Measurements from ENCODE around the gene PDE6G. TPM values are rescaled to one million over a fixed set of nuclear protein-coding genes. Genes with fewer than 3 reads are reported as not detected.
"Not testable (repeated sequence)": the region's sequence is repeated elsewhere in the genome, so short reads cannot be mapped to it uniquely, and the experiment has no call there.

Gene PDE6G
- polyA plus RNA-seq, 1 donor = 4.0 TPM

DNA sequence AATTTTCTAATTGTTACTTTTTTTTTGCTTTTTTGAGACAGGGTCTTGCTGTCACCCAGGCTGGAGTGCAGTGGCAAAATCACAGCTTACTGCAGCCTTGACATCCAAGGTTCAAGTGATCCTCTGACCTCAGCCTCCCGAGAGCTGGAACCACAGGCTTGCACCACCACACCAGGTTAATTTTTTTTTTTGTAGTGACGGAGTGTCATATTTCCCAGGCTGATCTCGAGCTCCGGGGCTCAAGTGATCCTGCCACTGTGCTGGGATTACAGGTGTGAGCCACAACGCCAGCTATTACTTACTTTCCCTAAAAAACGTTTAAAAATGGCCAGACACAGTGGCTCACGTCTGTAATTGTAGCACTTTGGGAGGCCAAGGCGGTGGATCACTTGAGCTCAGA, 26.1 kb downstream of the PDE6G start:
- DNase-seq = no peak

DNA sequence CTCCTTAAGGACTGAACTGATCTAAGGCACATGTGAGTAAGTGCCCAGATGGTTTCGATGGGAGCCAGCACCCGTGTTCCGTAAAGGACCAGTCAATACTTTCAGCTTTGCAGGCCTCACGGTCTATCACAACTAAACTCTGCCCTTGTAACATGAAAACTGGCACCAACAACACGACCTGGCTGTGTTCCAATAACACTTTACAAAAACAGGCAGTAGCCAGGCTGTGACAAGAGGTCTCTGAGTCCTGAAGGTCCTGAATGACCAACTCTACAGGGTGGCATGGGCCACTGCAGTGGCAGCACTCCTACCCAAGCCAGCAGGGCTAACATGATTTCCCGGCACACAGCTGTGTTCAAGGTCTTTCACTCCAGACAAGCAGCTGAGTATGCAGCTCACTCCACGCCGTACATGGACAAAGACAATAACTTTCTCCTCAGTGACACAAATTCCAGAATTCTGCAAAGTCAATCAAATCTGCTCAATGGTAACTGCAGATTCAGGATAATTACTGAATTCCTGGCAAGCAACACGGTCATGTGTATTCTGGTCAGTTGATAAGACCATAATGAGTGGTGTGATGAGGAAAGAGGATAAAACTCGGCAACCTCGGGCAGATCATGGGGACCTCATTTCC, 34.7 kb downstream of the PDE6G start:
- DNase-seq = no peak

DNA sequence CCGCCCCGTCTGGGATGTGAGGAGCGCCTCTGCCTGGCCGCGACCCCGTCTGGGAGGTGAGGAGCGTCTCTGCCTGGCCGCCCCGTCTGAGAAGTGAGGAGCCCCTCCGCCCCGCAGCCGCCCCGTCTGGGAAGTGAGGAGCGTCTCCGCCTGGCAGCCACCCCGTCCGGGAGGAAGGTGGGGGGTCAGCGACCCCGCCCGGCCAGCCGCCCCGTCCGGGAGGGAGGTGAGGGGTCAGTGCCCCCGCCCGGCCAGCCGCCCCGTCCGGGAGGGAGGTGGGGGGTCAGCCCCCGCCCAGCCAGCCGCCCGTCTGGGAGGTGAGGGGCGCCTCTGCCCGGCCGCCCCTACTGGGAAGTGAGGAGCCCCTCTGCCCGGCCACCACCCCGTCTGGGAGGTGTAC, 38.0 kb downstream of the PDE6G start:
- not testable (repeated sequence) for DNase-seq

DNA sequence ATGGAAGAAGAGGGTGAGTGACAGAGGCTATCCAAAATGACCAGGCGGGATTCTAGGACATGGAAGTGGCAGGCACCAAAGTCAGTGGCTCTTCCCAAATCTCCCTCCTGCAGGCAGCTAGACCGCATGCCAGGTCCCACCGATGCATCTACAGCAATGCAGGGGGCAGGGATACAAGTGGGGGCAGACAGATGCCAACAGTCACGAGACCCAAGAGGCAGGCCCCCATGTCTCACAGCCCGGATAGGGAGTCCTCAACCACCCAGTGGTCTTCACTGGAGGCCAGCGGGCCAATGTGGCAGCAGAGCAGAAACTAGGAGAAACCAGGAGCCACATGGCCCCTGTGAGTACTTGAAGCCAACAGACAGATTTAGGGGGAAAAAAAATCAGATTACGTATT, 39.5 kb downstream of the PDE6G start:
- no peak for DNase-seq

DNA sequence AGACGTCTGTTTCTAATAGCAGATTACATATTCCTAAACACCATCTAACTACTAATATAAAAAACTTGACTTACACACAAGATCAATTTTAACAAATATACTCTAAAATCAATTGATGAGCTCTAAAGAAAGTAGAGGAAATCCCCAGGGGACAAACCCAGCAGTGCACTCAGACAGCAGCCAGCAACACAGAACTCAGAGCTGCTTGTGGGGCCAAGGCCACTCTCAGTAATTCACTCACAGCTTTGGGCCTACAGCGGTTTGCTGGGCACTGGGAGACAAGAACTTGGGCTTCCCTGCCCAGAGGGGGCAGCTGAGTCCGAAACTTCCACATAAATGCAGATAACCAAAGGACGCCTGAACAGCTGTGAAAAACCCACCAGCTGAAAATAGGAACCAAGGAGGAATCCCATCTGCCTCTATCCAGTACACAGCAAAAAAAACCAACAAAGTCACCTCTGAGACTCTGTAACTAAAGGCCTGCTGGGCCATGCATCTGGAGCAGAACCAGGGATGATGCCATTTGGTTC, 40.9 kb downstream of the PDE6G start:
- DNase-seq = no peak

DNA sequence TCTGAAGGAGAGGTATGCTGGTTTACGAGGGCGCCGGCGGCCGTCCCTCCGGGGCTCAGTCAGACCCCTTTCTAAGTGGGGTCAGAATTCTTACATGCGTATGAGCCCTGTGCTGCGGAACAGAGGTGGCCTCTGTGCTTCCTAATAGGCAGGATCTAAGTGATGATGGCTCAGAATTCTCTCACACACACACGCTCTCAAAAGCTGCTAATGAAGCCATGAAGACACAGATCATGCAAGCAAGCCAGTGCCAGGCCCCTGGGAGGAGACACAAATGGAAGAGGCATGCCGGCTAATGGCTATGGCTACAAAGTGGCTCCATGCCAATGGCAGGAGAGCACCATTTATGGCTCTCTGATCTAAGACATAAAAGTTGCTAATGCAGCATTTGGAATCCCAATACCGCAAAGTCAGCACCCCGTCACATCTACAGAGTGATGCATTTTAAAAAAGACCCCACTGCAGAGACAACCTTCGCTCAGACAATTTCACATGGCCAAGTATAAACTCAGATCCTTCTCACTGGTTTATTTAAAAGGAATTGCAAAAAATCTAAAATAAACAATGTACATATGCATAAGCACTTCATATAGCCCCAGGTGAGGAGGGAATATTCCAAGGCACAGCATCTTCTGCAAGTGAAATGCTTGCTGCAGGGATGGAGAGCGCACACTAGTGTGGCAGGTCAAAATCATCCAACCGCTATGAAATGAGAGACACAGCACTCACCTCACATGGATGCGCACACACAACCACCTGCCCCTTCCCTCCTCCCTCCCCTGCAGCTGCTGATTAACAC, 44.0 kb downstream of the PDE6G start:
- DNase-seq = no peak

DNA sequence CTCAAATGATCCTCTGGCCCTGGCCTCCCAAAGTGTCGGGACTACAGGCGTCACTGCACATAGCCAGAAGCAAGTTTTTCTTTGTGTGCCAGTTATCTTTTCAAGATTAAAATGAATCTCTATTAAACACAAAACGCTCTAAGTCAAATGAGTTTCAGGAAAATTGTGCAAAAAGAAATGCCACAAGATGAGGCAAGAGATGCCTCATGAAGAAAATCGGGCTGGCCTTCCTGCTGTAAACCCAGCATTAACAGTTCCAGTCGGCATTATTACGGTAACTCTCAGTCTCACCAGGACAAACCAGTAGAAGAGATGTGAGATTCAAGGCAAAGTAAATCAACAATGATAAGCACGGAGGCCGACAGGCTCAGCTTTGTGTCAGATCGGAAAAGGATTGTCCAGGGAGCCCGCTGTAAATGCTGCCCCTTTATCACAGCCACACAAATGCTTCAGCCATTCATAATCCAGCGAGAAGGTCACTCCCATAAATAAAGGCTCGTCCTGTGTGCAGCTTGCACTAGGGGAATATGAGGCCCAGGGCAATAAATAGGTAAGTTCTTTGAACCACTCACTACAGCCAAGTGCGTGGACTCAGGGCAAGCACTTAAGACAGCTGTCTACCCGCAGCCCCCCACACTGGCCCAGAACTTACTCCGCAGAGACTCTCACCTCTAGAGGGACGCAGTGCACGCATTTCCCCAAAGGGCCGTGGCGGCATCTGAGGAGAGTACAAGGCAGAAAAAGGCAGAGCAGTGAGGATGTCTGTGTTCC, 46.6 kb downstream of the PDE6G start:
- no peak for DNase-seq

DNA sequence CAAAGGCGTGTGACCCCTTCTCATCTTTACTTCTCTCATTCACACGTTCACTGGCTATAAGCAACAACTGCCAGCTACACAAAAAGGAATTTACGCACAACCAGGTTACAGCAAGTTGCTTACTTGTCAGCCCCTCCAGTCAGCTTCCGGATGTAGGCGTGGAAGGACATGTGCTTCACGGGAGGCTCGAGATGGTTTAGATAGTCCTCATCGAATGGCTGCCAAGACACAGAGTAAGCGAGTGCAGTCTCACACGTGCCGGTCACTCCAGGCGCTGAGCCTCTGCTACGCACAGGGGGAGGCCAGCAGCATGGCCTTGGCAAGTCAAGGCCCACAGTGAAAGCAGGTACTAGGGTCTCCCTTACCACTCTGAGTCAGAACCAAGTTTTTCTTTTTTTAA, 47.7 kb downstream of the PDE6G start:
- DNase-seq = no peak

DNA sequence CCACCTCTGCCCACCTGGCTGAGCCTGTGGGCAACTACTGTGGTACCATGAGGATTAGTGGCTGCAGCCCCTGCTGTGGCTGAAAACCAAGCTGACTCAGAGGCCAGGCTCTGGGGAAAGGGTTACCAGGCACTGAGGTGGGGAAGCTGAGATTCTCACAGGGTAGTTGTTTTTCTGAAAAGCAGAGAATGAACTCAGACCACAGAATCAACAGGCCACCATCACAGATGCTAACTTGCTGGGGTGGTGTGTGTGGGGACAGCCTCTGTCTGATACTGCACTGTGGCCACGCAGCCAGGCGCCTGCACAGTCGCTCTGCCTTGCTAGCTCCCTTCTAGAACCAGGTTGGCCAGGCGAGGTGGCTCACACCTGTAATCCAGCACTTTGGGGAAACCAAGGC, 48.3 kb downstream of the PDE6G start:
- DNase-seq = no peak

DNA sequence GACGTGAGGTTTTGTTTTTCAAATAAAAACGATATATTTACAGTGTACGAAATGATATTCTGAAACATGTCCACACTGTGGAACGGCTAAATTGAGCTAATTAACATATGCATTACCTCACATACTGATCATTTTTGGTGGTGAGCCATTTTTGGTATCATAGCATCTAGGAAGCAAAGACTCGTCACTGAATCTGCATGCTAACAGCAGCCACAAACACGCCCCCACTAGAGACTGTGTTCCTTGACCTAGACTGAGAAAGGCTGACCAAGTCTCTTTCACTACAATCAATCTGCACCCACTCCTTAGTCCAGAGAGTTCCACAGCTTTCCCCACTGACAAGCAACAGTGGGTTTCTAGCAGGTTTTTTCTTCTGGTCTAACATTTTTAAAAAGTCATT, 48.9 kb downstream of the PDE6G start:
- no peak for DNase-seq

DNA sequence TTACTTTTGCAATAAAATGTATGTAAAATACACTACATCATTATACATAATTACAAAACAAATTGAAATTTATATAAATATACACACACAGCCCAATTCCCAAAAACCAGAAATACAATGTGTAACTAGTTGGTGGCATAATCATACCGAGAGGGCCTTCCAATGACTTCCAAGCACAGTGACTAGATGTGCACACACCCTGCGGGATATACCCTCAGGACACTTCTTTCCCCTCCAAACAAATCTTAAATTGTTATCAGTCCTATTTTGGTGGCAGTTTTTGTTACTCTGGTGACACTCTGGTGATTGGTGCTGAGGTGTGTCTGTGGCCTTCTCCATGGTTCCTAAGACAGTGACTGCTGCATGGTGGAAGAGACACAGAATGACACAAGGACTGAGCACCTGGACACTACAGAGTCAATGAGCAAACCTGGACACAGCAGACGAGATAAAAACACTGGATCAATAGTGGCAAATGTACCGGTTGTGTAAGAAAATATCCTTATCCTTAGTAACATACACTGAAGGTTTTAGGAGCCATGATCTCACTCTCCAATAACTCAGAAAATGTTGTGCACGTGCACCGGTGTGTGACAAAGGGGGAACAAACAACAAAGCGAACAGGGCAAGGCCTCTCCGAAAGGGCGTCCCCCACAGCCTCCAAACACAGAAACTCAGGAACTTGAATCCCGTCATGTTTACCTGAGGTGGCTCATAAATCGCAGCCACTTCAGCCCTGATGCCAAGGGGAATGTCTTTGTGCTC, 52.3 kb downstream of the PDE6G start:
- DNase-seq = no peak

DNA sequence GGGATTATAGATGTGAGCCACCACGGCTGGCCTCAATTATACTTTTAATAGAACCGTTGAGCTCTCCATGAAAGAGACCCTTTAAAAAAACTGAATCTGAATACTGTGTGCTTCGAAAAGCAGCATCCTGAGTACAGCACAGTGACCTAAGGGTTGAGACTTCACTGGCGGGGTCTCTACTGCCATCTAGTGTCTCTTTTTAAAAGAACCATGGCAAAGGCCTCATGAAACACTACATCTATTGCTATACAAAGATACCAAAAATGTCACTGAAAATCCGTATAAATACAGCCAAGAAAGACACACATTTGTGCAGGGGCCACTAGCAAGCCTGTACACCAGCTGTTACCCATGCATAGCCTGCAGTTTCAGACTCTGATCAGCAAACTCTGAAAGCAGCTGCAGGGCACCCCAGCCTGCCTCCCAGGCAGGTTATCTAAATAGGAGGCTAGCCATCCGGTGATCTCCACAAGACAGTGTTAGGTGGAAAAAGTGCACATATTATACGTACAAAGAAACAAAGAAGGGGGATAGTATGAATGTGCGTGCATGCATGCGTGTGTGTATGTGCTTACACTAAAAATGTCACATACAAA, 54.7 kb downstream of the PDE6G start:
- peak; percentile 74 for DNase-seq

Other genes with a start within 250 kb of the PDE6G start
- 1,339 TPM for gene ACTG1, start 143.7 kb downstream of the PDE6G start, polyA plus RNA-seq (ENCODE audit: insufficient read length)
- 2.8 TPM for gene FSCN2, start 128.2 kb downstream of the PDE6G start, polyA plus RNA-seq (ENCODE audit: insufficient read length)
- 22.3 TPM for gene FAAP100, start 104.2 kb downstream of the PDE6G start, polyA plus RNA-seq (ENCODE audit: insufficient read length)
- gene NPLOC4, start 19.4 kb downstream of the PDE6G start, polyA plus RNA-seq (ENCODE audit: insufficient read length) = 55.0 TPM
- 0.96 TPM for gene TSPAN10, start 19.3 kb downstream of the PDE6G start, polyA plus RNA-seq (ENCODE audit: insufficient read length)
- gene OXLD1, start 10.1 kb upstream of the PDE6G start, polyA plus RNA-seq (ENCODE audit: insufficient read length) = 12.0 TPM
- gene CCDC137, start 10.2 kb upstream of the PDE6G start, polyA plus RNA-seq (ENCODE audit: insufficient read length) = 16.8 TPM
- 24.4 TPM for gene ARL16, start 27.3 kb upstream of the PDE6G start, polyA plus RNA-seq (ENCODE audit: insufficient read length)
- 59.1 TPM for gene HGS, start 27.5 kb upstream of the PDE6G start, polyA plus RNA-seq (ENCODE audit: insufficient read length)
- 55.2 TPM for gene MRPL12, start 46.8 kb upstream of the PDE6G start, polyA plus RNA-seq (ENCODE audit: insufficient read length)
- 5.3 TPM for gene SLC25A10, start 55.7 kb upstream of the PDE6G start, polyA plus RNA-seq (ENCODE audit: insufficient read length)
- gene GCGR, start 147.6 kb upstream of the PDE6G start, polyA plus RNA-seq (ENCODE audit: insufficient read length) = not detected
- 135 TPM for gene MCRIP1, start 176.7 kb upstream of the PDE6G start, polyA plus RNA-seq (ENCODE audit: insufficient read length)
- gene PPP1R27, start 178.5 kb upstream of the PDE6G start, polyA plus RNA-seq (ENCODE audit: insufficient read length) = 52.6 TPM
- gene P4HB, start 204.0 kb upstream of the PDE6G start, polyA plus RNA-seq (ENCODE audit: insufficient read length) = 366 TPM
- gene ARHGDIA, start 214.8 kb upstream of the PDE6G start, polyA plus RNA-seq (ENCODE audit: insufficient read length) = 166 TPM
- 57.6 TPM for gene ALYREF, start 235.0 kb upstream of the PDE6G start, polyA plus RNA-seq (ENCODE audit: insufficient read length)
- 116 TPM for gene ANAPC11, start 235.2 kb upstream of the PDE6G start, polyA plus RNA-seq (ENCODE audit: insufficient read length)
- 0.96 TPM for gene NPB, start 245.7 kb upstream of the PDE6G start, polyA plus RNA-seq (ENCODE audit: insufficient read length)